GM12878 (cell line): ENCODE results near the gene NFS1. TPM values are rescaled to one million over a fixed set of nuclear protein-coding genes. Genes with fewer than 3 reads are reported as not detected.

Experiments
- ATAC-seq: fragments of 200-7000 bp; cut with Tn5 transposase; 3 replicates; pipeline ENCODE4 v1.9.1; 2020; ENCODE audit warnings: mild to moderate bottlenecking, moderate library complexity
- BruUV-seq: library from RNA; stranded (reverse); fragments of 400-500 nt; replicated peaks from 2 replicates; lab custom pipeline; 2021; lab: Mats Ljungman, UMichigan
- CTCF ChIA-PET: fragments of 300-600 bp; sonication (Branson Sonifier 250); formaldehyde crosslinking; extraction: SDS; loops from one replicate; lab custom pipeline; 2021; ENCODE audit warnings: inconsistent platforms; lab: Yijun Ruan, JAX
- POLR2A ChIA-PET: fragments of 350-600 bp; formaldehyde crosslinking; extraction: SDS; loops from one replicate; lab custom pipeline; 2021; ENCODE audit warnings: inconsistent platforms; lab: Charles Lee
- RAD21 ChIA-PET: fragments of 300-600 bp; sonication (Branson Sonifier 250); formaldehyde crosslinking; loops from one replicate; lab custom pipeline; 2023; ENCODE audit warnings: antibody characterized with exemption; ENCODE audit not compliant: unreplicated experiment; lab: Charles Lee
- SMC1A ChIA-PET: fragments of 300-600 bp; sonication (Branson Sonifier 250); formaldehyde crosslinking; loops from one replicate; lab custom pipeline; 2023; ENCODE audit not compliant: unreplicated experiment, uncharacterized antibody; lab: Charles Lee
- DNase-seq: peaks from one replicate; pipeline ENCODE4 v3.0.0-alpha.2; 2011; ENCODE audit warnings: low read depth, low spot score
- FAIRE-seq: peaks from 3 replicates; lab custom pipeline; 2011; peaks lifted over from hg19 to GRCh38; lab: Jason Lieb, UNC
- H2AFZ ChIP-seq: 2 replicates; pipeline ENCODE4 v1.6.0; 2011; ENCODE audit warnings: low read depth, low read length, control low read depth; ENCODE audit not compliant: control insufficient read depth
- H3K27ac ChIP-seq: 2 replicates; pipeline ENCODE4 v1.5.1; 2011; ENCODE audit warnings: control low read depth; ENCODE audit not compliant: control insufficient read depth, insufficient read depth
- H3K27me3 ChIP-seq, 2 experiments: replicated peaks in 1 of 2; 2 replicates each; pipeline versions ENCODE4 v1.6.0 to v1.6.1; 2011; ENCODE audit warnings: low read length in 1 of 2; ENCODE audit not compliant: control insufficient read depth in 2 of 2, insufficient read depth in 2 of 2
- H3K36me3 ChIP-seq, 2 experiments: 2 replicates each; pipeline ENCODE4 v1.5.1; 2011; ENCODE audit warnings: low read length in 1 of 2; ENCODE audit not compliant: control insufficient read depth in 2 of 2, insufficient read depth in 2 of 2
- H3K4me1 ChIP-seq: 2 replicates; pipeline ENCODE4 v1.6.1; 2011; ENCODE audit warnings: mild to moderate bottlenecking, low read length, moderate library complexity, mixed read lengths; ENCODE audit not compliant: control insufficient read depth, insufficient read depth
- H3K4me2 ChIP-seq: 2 replicates; pipeline ENCODE4 v1.6.0; 2011; ENCODE audit warnings: control low read depth; ENCODE audit not compliant: control insufficient read depth, insufficient read depth
- H3K4me3 ChIP-seq: fragments of 200-600 bp; sonication (generic); 2 replicates; pipeline ENCODE4 v1.5.1; 2016
- H3K79me2 ChIP-seq: 2 replicates; pipeline ENCODE4 v1.6.0; 2011; ENCODE audit warnings: low read length; ENCODE audit not compliant: control insufficient read depth, insufficient read depth
- H3K9ac ChIP-seq: 2 replicates; pipeline ENCODE4 v1.8.0; 2011; ENCODE audit warnings: low read length, control low read depth, mixed read lengths; ENCODE audit not compliant: control insufficient read depth, insufficient read depth
- H3K9me3 ChIP-seq: replicated peaks from 3 replicates; pipeline ENCODE4 v1.5.1; 2011; ENCODE audit warnings: mild to moderate bottlenecking, low read length; ENCODE audit not compliant: control insufficient read depth, insufficient read depth
- H4K20me1 ChIP-seq: 2 replicates; pipeline ENCODE4 v1.6.0; 2011; ENCODE audit not compliant: control insufficient read depth, insufficient read depth
- CBX3 ChIP-seq: fragments of 200-600 bp; sonication (generic); IDR thresholded peaks from 2 replicates; pipeline ENCODE4 v1.6.1; 2016; ENCODE audit warnings: low read depth, borderline replicate concordance
- EED ChIP-seq: sonication (generic); IDR thresholded peaks from 2 replicates; pipeline ENCODE4 v1.6.1; 2016; ENCODE audit warnings: antibody characterized with exemption, low read depth
- EP300 ChIP-seq, 2 experiments: fragments of 150-350 bp in 1 of 2; IDR thresholded peaks; 2 replicates each; pipeline ENCODE4 v1.6.1; 2011 to 2012; ENCODE audit warnings: low read depth in 2 of 2, low read length in 2 of 2, borderline replicate concordance in 1 of 2, improper control_type of control experiment in 1 of 2, inconsistent platforms in 1 of 2; ENCODE audit not compliant: control insufficient read depth in 1 of 2
- JUNB ChIP-seq: IDR thresholded peaks from 2 replicates; pipeline ENCODE4 v1.6.1; 2016; ENCODE audit warnings: antibody characterized with exemption, mild to moderate bottlenecking
- KLF5 ChIP-seq: fragments of 450-650 bp; IDR thresholded peaks from 2 replicates; pipeline ENCODE4 v1.6.1; 2014; ENCODE audit warnings: mild to moderate bottlenecking; ENCODE audit not compliant: partially characterized antibody
- NR2F1 ChIP-seq: fragments of 450-650 bp; conservative IDR thresholded peaks from 2 replicates; pipeline ENCODE4 v1.6.1; 2017; ENCODE audit warnings: mild to moderate bottlenecking
- POLR2A ChIP-seq: IDR thresholded peaks from 2 replicates; pipeline ENCODE4 v1.6.1; 2011; ENCODE audit warnings: low read depth, mild to moderate bottlenecking, low read length
- RUNX3 ChIP-seq: IDR thresholded peaks from 2 replicates; pipeline ENCODE4 v1.6.1; 2012; ENCODE audit warnings: low read length, inconsistent platforms
- SMARCA5 ChIP-seq: fragments of 450-650 bp; IDR thresholded peaks from 2 replicates; pipeline ENCODE4 v1.6.1; 2017; ENCODE audit warnings: mild to moderate bottlenecking
- SPI1 ChIP-seq: IDR thresholded peaks from 2 replicates; pipeline ENCODE4 v1.6.1; 2011; ENCODE audit warnings: low read depth, mild to moderate bottlenecking, low read length, moderate library complexity, borderline replicate concordance; ENCODE audit not compliant: insufficient read depth
- TCF7 ChIP-seq: IDR thresholded peaks from 2 replicates; pipeline ENCODE4 v1.6.1; 2014; ENCODE audit warnings: antibody characterized with exemption, borderline replicate concordance
- WGBS: methylation state at CpG from one replicate; pipeline ENCODE4 v1.1.6; 2016; ENCODE audit warnings: low lambda C conversion rate; ENCODE audit not compliant: insufficient replicate concordance, insufficient coverage; ENCODE audit errors: missing lambda C conversion rate; 5-methylcytosine and 5-hydroxymethylcytosine counted together
- in situ Hi-C: fragments of 300-500 bp; cut with MboI; formaldehyde crosslinking; loops from 9 replicates; pipeline ENCODE4 v1.14.3; 2018; ENCODE audit warnings: mixed read lengths
- intact Hi-C: fragments of 100-400 bp; cut with micrococcal nuclease; formaldehyde crosslinking; loops from one replicate; pipeline ENCODE4 v1.14.2; 2022; ENCODE audit not compliant: unreplicated experiment
- polyA plus RNA-seq, 11 experiments: library from polyadenylated mRNA; depleted of rRNA in 4 of 11; unstranded in 6 of 11; stranded (reverse) in 5 of 11; fragments of >200 nt; fragmentation: Nextera tagmentation in 4 of 11; fragmentation: Illumina TruSeq in 1 of 11; extraction: Ambion mirVana in 4 of 11; extraction: Trizol in 1 of 11; gene quantifications; 1 replicate in 1 of 11; 2 replicates in 10 of 11; pipeline versions ENCODE4 v1.2.1 to v1.2.3, GENCODE V29; 2011 to 2016; ENCODE audit warnings: inconsistent platforms in 2 of 11, missing spikeins in 2 of 11, low read depth in 1 of 11
- total RNA-seq, 4 experiments: library from RNA; depleted of rRNA in 3 of 4; stranded (reverse); fragments of >200 nt in 3 of 4; fragmentation: Illumina TruSeq in 1 of 4; extraction: Trizol in 1 of 4; gene quantifications; 2 replicates each; pipeline versions ENCODE4 v1.2.1 to v1.2.3, GENCODE V29; 2013 to 2021
- TF ChIP-seq, protein P1 (sequence below): fragments of 450-650 bp; IDR thresholded peaks from 2 replicates; pipeline ENCODE4 v1.6.1; 2018; ENCODE audit warnings: borderline replicate concordance, mild to moderate bottlenecking; ENCODE audit not compliant: partially characterized antibody

Gene NFS1
- total and polyA plus RNA-seq, 10 of the 15 experiments (the other 5 are each of a cell fraction or from before 2014, with no cell fraction given): 9.2 to 74.1 (median 38.6) TPM

DNA sequence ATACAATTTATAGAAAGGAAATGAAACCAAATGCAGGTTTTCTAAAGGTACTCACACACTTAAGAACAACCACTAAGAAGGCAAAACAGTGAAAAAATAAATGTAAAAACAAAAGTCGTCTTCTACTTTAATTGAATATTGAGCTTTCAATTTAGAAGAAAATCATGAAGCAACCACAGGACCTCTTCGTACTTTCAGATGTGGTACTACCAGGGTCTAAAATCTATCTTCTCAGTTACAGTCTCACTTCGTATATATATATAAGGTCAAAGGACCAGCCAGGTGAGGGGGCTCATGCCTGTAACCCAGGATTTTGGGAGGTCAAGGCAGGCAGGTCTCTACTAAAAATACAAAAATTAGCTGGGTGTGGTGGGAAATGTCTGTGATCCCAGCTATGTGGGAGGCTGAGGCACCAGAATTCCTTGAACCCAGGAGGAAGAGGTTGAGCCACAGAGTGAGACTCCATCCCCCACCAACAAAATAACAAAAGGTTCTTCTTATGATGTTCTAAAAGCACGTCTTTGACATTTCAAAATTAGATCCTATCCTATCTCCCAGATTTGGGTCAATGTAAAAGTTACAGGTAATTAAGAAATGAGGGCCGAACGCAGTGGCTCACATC lies 12.5 kb upstream of the NFS1 start:
- ChIA-PET POLR2A (interaction anchor here (1.0 to 3.4 kb wide), 3 partner anchors 12 to 57 kb away, joined by 3 to 10 read pairs (median 3); partner anchors contain the start of genes NFS1 and ROMO1), CTCF (interaction anchor here (1.2 to 1.9 kb wide), 3 partner anchors 9 to 28 kb away, joined by 3 to 4 read pairs (median 4); no protein-coding TSS in a partner anchor), RAD21 (interaction anchor here (1.1 kb wide), 2 partner anchors 93 to 129 kb away, joined by 3 read pairs; no protein-coding TSS in a partner anchor), SMC1A (interaction anchor here (1.0 kb wide), 2 partner anchors 8 to 33 kb away, joined by 3 read pairs; no protein-coding TSS in a partner anchor)
- peaks cover 38% of the 10 kb centered on the region for H3K79me2 ChIP-seq
- H3K9me3 ChIP-seq: no peaks in the 10 kb centered on the region
- H4K20me1 ChIP-seq: peaks cover 16% of the 10 kb centered on the region
- intact Hi-C loops: no loop called here
- BruUV-seq: no TSS peak
- peak overlapping the region; percentile 37; the same call in 1 of the 2 replicates for H3K27ac ChIP-seq
- in situ Hi-C loops: no loop called here
- peaks cover 16% of the 10 kb centered on the region for H3K4me1 ChIP-seq
- ATAC-seq: peak; percentile 39
- no peak overlapping the region for H3K9ac ChIP-seq
- peaks cover 17 to 54% of the 10 kb centered on the region in 2 experiments for H3K36me3 ChIP-seq
- no peaks in the 10 kb centered on the region for H3K27me3 ChIP-seq
- 38% methylated on average over 6 of the region's 6 CpGs for WGBS
- H2AFZ ChIP-seq: no peak overlapping the region
- no peak for DNase-seq
- no peak for FAIRE-seq
- TF ChIP-seq POLR2A (no peak), JUNB (peak; percentile 34; the same call in 1 of the 2 replicates), KLF5 (no peak), EP300 (IDR thresholded peaks at IDR 0.05; ENCODE audit: borderline replicate concordance in 1 of 2, control insufficient read depth in 1 of 2, low read depth in 2 of 2, low read length in 2 of 2) (no peak), NR2F1 (0 out of 2 replicates have a peak, but pooled peaks have one; percentile 19), SMARCA5 (no peak), TCF7 (peak; percentile 35; the same call in 1 of the 2 replicates), RUNX3 (peak; percentile 91), SPI1 (peak; percentile 39; the same call in 1 of the 2 replicates), EED (no peak), CBX3 (no peak)
- TF ChIP-seq, protein P1, sequence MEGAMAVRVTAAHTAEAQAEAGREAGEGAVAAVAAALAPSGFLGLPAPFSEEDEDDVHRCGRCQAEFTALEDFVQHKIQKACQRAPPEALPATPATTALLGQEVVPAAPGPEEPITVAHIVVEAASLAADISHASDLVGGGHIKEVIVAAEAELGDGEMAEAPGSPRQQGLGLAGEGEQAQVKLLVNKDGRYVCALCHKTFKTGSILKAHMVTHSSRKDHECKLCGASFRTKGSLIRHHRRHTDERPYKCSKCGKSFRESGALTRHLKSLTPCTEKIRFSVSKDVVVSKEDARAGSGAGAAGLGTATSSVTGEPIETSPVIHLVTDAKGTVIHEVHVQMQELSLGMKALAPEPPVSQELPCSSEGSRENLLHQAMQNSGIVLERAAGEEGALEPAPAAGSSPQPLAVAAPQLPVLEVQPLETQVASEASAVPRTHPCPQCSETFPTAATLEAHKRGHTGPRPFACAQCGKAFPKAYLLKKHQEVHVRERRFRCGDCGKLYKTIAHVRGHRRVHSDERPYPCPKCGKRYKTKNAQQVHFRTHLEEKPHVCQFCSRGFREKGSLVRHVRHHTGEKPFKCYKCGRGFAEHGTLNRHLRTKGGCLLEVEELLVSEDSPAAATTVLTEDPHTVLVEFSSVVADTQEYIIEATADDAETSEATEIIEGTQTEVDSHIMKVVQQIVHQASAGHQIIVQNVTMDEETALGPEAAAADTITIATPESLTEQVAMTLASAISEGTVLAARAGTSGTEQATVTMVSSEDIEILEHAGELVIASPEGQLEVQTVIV: no peak
- H3K4me2 ChIP-seq: peak overlapping the region; percentile 31; the same call in 1 of the 2 replicates
- H3K4me3 ChIP-seq: no peak overlapping the region
